NCI-H1092 treated with DMSO at 0.1 percent for 48 hours (cell line): Measurements from ENCODE around the gene ERGIC2.
A peak's percentile ranks its signal among the peaks of the same experiment; 100 is the strongest.
"Not testable (repeated sequence)": the region's sequence is repeated elsewhere in the genome, so short reads cannot be mapped to it uniquely, and the experiment has no call there.

Experiments
- DNase-seq: peaks from one replicate; lab custom pipeline; 2025; lab: John Stamatoyannopoulos, UW

Gene ERGIC2, protein sequence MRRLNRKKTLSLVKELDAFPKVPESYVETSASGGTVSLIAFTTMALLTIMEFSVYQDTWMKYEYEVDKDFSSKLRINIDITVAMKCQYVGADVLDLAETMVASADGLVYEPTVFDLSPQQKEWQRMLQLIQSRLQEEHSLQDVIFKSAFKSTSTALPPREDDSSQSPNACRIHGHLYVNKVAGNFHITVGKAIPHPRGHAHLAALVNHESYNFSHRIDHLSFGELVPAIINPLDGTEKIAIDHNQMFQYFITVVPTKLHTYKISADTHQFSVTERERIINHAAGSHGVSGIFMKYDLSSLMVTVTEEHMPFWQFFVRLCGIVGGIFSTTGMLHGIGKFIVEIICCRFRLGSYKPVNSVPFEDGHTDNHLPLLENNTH

DNA sequence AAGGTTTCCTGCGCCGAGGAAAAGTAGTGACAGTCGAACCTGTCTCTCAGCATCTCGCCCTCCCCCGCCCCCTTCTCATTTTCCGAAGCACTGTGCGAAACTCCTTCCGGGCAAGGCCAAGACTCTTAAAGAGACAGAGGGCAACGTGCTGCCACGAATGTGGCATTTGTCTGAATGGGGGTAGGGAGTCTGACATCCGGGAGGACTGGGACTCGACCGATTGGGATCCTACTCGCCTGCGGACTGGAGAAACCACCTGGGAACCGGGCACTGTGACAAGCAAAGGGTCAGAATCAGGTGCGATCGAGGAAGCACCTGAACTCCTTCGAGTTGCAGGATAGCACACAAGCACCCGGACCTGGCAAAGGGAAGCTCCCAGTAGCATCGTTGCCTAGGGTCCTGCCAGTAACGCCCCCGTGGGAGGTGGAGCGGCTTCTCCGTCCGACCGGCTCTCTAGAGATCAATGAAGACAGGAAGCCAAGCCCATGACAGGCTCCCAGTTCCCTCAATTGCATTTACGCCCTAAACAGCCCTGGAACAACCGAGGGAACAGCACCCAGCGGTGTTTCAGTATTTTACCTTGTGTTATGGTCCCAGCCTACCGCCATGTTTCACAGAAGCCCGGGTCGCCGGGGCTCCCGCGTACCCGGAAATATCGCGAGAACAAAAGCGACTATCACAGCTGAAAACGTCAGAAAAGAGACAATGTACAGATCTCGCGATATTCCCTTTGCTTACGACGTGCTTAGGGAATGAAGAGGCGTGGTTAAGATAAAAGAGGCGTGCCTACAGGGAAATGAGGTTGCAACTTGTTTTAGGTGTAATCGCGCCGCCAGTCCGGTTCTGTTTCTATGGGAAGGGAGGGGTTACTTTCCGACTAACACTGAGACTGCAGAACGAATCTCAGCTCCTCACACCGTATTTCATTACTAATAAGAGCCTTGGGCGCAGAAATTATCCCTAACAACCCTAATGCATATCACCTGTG lies at the start of gene ERGIC2:
TSS of gene ERGIC2 (minus strand) at position 637 of the 988 bp plus-strand sequence. CDS start 9,539 bp downstream, outside the sequence.
- DNase-seq: peak; percentile 100

DNA sequence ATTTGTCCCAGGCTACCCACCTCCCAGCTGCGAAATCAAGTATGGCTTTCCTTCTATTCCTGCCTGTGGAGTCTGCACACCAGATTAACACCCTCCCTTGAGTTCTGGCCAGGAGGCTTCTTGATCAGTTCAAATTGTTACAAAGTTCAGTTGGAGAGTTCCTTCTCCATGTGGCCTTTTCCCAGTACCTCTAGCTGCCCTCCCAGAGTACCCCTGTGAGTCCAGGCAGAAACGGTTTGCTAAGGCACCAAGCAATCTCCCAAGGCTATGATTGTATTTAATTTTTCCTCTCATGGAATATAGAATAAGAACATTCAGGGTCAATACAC lies 49.7 kb upstream of the ERGIC2 start:
- no peak for DNase-seq

DNA sequence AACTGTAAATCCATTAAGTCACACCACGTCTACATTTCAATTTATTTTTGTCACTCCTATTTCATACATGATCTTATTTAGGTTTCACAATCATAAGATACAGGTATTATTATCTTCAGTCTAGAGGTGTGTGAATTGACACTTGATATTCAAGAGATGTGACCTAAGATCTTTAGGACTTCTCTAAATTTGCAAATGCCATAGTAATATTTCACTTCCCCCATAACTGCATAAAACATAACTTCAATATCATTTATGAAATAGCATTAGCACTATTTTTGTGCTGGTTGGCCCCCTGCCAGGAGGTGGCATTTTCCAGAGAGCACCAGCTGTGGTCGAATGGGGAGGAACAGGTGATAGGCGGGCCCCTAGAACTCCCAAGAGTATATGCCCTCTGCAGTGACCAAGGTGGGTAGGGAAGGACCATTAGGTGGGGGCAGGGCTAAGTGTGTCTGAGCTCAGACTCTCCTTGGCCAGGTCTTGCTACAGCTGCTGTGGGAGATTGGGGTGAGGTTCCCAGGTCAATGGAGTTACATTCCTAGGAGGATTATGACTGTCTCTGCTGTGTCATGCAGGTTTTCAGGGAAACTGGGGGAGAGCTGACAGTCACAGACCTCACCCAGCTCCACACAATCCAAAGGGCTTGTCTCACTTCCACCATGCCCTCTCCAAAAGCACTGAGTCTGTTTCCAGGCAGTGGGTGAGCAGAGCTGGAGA lies 49.2 kb upstream of the ERGIC2 start:
- DNase-seq: no peak

DNA sequence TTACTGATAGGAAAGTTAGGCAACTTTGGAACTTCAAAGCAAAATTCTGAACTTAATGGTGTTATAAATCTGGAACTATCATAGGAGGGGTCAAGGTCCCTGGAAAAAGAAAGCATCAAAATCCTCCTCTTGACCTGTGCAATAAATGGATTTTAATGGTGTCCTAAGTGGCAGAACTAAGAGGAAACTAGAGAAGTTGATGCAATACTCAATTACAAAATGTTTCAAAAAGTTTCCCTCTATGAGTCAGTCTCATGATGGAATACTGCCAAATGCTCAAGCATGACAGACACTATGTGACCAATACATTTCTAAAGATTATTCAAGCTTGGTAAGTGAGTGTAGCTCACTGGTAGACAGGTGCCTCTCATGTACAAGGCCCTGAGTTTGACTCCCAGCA lies 47.7 kb upstream of the ERGIC2 start:
- no peak for DNase-seq

DNA sequence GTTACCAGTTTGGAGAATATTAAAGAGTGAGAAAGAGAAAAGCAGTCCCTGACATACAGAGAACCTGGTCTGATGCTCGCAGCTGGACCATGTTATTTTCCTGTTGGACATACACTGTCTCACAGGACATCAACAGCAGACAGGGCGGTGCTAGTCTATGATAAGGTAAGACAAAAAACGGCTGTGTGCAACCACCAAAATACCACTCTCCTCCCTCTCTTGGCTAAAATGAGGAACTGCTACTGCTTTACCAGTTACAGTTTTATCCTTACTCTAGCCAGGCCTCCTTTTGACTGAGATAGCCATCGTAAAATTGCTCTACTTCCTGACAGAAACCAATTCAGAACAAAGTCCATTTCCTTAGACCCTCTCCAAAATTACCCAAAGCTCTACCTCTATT lies 47.0 kb upstream of the ERGIC2 start:
- DNase-seq: no peak

- DNase-seq: no peak
These were observed 45.5 kb upstream of the ERGIC2 start for GRCh38 chr12:29426498-29426897.

GRCh38 chr12:29425722-29426121 lies 44.8 kb upstream of the ERGIC2 start:
- DNase-seq: no peak

GRCh38 chr12:29416748-29417147 lies 35.8 kb upstream of the ERGIC2 start:
- DNase-seq: no peak

- DNase-seq: no peak
These were observed 34.1 kb upstream of the ERGIC2 start for GRCh38 chr12:29415111-29415510.

GRCh38 chr12:29414368-29414767 lies 33.4 kb upstream of the ERGIC2 start:
- DNase-seq: no peak

DNA sequence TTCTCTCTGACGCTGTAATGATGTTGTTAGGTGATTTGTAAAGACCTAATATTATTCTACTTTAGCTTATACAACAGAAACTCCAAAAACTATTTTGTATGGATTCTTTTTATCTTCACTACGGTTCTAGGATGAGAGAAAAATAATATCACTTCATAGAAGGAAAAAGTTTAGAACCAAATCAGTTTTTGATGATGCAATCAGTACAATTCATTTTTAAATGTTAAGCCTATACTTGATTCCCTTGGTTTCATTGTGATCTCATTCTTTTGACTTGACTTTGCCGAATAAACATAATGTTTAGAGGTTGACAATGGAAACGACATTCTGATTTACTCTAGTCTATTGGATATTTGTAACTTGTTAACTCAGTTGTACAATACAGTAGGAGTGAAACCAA lies 24.6 kb upstream of the ERGIC2 start:
- DNase-seq: no peak

DNA sequence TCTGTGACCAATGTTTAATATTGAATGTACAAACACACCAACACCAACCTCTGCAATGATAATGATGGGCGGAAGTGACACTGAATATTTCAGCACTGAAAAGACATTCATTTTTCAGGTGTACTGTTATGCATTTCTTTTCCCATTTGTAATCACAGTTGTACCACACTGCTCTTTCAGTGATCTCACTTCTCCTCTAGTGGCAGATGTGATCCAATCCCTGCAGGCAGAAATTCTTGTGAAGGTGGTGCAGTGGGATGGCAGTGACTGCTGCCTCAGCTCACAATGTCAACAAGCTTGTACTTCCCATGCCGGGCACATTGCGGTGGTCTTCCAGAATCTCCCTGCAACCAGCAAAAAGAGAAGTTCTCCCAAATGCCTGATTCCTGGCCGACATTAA lies 23.0 kb upstream of the ERGIC2 start:
- no peak for DNase-seq

DNA sequence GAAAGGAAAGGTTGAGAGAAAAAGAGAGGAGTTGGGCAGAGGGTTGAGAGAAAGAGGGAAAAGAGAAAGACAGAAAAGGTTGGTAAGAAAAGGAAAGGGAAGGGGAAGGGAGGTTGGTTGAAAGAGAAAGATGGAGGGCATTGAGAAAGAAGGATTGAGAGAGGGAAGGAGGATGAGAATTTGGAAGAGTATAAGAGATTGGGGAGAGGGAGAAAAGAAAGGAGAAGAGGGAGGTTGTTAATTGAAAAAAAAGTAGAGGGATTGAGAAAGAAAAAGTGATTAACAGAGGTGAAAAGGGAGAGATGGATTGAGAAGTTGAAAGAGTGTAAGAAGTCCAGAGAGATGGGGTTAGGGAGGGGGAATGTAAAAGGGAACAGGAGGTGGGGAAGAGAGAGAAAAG lies 21.5 kb upstream of the ERGIC2 start:
- DNase-seq: no peak

- DNase-seq: no peak
These were observed 17.5 kb upstream of the ERGIC2 start for GRCh38 chr12:29398495-29398894.

- DNase-seq: no peak
These were observed 15.8 kb upstream of the ERGIC2 start for GRCh38 chr12:29396774-29397173.

GRCh38 chr12:29395356-29395755 lies 14.4 kb upstream of the ERGIC2 start:
- no peak for DNase-seq

DNA sequence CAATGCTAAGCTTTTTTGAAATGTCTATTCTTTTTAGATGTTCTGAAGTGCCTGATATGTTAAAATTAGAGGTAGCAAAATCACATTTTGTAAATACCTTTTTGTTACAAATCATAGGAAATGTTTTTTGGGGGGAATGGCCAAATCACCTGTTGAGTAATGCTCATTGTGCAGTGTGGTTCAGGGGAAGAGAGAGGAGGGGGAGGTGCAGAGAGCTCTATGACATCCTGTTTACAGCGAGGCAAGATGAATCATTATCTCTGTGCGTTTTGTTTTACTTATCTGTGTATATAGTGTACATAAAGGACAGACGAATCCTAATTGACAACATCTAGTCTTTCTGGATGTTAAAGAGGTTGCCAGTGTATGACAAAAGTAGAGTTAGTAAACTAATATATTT lies 9.4 kb upstream of the ERGIC2 start:
- not testable (repeated sequence) for DNase-seq

- DNase-seq: no peak
These were observed 8.4 kb upstream of the ERGIC2 start for GRCh38 chr12:29389295-29389919.

- not testable (repeated sequence) for DNase-seq
These were observed 5.2 kb upstream of the ERGIC2 start for GRCh38 chr12:29386084-29386680.

DNA sequence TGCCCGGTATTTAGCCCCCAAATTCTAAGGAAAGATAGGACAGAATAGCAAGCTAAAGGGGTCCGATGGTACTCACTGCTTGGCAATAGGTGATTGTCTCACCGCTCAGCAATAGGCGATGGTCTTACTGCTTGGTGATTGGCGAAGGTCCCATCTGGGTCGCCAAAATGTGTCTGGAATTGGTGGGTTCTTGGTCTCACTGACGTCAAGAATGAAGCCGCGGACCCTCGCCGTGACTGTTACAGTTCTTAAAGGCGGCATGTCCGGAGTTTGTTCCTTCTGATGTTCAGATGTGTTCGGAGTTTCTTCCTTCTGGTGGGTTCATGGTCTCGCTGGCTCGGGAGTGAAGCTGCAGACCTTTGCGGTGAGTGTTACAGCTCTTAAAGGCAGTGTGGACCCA lies 4.2 kb upstream of the ERGIC2 start:
- not testable (repeated sequence) for DNase-seq

GRCh38 chr12:29382251-29382650 lies 1.3 kb upstream of the ERGIC2 start:
- no peak for DNase-seq

- no peak for DNase-seq
These were observed 4.9 kb downstream of the ERGIC2 start for GRCh38 chr12:29376118-29376517.
